PFSK-1 (cell line): Measurements from ENCODE around the gene DNAAF1.

Source experiments
- FOXP2 ChIP-seq: optimal IDR thresholded peaks from 2 replicates; pipeline ENCODE3; 2011; ENCODE audit warnings: borderline replicate concordance, control low read depth, inconsistent platforms; ENCODE audit not compliant: insufficient read depth; ENCODE audit errors: extremely low read length, extremely low read depth
- POLR2AphosphoS5 ChIP-seq: IDR thresholded peaks from 2 replicates; pipeline ENCODE4 v1.6.1; 2012; ENCODE audit warnings: low read depth, mild to moderate bottlenecking, control low read depth, low read length, moderate library complexity
- SIN3A ChIP-seq: IDR thresholded peaks from 2 replicates; pipeline ENCODE4 v1.6.1; 2012; ENCODE audit warnings: mild to moderate bottlenecking, low read length, moderate library complexity, borderline replicate concordance; ENCODE audit not compliant: insufficient read depth
- TAF1 ChIP-seq: IDR thresholded peaks from 2 replicates; pipeline ENCODE4 v1.6.1; 2012; ENCODE audit warnings: low read length, control low read depth, borderline replicate concordance; ENCODE audit not compliant: insufficient read depth
- TF ChIP-seq, protein P1 (sequence below), 2 experiments: IDR thresholded peaks; 2 replicates each; pipeline versions ENCODE4 v1.6.1 to v1.8.0; 2011 to 2012; ENCODE audit warnings: low read depth in 2 of 2, low read length in 2 of 2, control low read depth in 1 of 2, inconsistent platforms in 1 of 2, mild to moderate bottlenecking in 1 of 2, moderate library complexity in 1 of 2; ENCODE audit not compliant: insufficient read depth in 1 of 2

Gene DNAAF1

DNA sequence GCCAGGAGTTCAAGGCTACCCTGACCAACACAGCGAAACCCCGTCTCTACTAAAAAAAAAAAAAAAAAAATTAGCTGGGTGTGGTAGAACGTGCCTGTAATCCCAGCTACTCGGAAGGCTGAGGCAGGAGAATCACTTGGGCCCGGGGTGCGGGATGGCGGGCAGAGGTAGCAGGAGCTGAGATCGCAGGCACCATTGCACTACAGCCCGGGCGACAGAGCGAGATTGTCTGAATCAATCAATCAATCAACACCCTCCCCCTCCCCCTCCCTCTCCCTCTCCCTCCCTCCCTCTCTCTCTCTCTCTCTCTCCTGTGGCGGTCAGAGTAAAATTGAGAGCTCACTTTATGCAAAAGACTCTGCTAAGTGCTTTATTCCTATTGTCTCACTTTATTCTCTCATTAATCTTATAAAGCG lies 1.3 kb upstream of the DNAAF1 start:
- TF ChIP-seq, protein P1, sequence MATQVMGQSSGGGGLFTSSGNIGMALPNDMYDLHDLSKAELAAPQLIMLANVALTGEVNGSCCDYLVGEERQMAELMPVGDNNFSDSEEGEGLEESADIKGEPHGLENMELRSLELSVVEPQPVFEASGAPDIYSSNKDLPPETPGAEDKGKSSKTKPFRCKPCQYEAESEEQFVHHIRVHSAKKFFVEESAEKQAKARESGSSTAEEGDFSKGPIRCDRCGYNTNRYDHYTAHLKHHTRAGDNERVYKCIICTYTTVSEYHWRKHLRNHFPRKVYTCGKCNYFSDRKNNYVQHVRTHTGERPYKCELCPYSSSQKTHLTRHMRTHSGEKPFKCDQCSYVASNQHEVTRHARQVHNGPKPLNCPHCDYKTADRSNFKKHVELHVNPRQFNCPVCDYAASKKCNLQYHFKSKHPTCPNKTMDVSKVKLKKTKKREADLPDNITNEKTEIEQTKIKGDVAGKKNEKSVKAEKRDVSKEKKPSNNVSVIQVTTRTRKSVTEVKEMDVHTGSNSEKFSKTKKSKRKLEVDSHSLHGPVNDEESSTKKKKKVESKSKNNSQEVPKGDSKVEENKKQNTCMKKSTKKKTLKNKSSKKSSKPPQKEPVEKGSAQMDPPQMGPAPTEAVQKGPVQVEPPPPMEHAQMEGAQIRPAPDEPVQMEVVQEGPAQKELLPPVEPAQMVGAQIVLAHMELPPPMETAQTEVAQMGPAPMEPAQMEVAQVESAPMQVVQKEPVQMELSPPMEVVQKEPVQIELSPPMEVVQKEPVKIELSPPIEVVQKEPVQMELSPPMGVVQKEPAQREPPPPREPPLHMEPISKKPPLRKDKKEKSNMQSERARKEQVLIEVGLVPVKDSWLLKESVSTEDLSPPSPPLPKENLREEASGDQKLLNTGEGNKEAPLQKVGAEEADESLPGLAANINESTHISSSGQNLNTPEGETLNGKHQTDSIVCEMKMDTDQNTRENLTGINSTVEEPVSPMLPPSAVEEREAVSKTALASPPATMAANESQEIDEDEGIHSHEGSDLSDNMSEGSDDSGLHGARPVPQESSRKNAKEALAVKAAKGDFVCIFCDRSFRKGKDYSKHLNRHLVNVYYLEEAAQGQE (IDR thresholded peaks at IDR 0.05; ENCODE audit: insufficient read depth in 1 of 2, low read depth in 2 of 2, low read length in 2 of 2), result no peak

DNA sequence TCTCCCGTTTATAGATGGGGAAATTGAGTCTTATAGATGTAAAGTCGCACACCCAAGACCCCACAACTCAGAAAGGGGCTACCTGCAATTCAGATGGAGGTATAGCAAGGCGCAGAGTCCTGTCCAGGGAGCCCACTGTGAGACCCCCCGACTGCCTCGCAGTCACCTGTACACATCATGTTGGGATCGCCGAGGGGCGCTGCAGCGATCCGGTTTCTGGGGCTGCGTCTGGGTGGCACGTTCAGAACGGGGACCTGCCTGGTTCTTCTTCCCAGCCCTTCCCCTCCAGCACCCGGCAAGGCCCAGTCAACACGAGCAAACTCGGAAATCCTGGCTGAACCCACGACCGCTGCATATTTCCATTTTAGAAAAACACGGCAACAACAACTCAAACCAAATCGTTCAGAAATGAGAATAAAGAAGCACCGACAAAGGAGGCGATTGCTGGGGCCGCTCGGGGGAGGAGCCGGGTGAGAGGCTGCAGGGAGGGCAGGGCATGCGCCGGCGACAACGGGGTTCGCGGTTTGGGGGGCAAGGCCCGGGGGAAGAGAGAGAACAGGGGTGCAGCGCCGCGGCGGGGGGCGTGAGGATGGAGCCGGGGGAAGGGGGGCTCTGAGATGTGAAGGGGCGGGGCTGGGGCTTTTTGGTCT lies 774 bp upstream of the DNAAF1 start:
- TF ChIP-seq, protein P1 (IDR thresholded peaks at IDR 0.05; ENCODE audit: insufficient read depth in 1 of 2, low read depth in 2 of 2, low read length in 2 of 2), result no peak
- TF ChIP-seq TAF1 (no peak), SIN3A (no peak), FOXP2 (no peak)

DNA sequence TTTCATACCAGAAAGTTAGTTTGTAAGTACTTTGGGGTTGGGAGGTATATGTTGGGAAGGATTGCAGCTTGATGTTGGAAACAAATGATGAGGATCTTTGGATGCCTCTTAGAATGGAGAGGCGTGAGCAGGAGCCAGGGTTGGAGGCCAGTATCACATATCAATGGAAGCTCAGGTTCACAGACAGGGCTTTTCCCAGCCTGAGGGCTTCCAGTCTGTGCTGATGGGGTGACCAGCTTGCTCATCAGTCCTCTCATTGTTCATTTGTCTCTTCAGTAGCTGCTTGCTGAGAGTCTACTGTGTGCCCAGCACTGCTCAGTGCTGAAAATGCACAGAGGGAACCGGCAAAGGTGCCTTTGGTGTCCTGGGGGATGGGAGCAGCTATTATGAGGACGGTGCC lies 5.8 kb downstream of the DNAAF1 start:
- TF ChIP-seq FOXP2 (no peak), SIN3A (no peak), TAF1 (no peak), POLR2AphosphoS5 (no peak)
- TF ChIP-seq, protein P1 (IDR thresholded peaks at IDR 0.05; ENCODE audit: insufficient read depth in 1 of 2, low read depth in 2 of 2, low read length in 2 of 2), result no peak

DNA sequence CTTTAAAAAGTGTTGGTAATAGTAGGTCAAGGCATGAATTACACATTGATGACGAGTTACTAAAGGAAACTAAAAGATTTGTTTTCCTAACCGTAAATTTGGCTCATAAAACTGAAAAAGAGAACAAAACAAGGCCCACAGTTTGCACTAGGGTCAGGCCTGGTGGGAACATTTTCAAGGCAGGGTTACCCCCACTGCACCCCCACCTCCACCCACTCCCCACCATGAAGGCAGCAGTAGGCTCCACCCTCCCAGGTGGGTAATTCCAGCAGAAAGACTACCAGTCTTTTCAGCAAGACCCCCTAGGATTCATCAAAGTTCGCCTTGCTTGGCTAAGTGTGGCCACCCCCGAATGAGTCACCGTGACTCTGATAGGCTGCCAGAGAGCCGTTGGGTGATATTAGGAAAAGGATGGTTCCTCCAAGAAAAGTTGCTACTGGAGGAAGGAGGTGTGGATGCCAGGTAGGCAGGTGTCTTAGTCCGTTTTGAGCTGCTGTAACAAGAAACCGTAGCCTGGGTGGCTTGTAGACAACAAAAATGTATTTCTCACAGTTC lies 8.6 kb downstream of the DNAAF1 start:
- no peak for TF ChIP-seq SIN3A
- no peak for TF ChIP-seq TAF1
- no peak for TF ChIP-seq POLR2AphosphoS5
- no peak for TF ChIP-seq FOXP2
- TF ChIP-seq, protein P1 (IDR thresholded peaks at IDR 0.05; ENCODE audit: insufficient read depth in 1 of 2, low read depth in 2 of 2, low read length in 2 of 2), result no peak

DNA sequence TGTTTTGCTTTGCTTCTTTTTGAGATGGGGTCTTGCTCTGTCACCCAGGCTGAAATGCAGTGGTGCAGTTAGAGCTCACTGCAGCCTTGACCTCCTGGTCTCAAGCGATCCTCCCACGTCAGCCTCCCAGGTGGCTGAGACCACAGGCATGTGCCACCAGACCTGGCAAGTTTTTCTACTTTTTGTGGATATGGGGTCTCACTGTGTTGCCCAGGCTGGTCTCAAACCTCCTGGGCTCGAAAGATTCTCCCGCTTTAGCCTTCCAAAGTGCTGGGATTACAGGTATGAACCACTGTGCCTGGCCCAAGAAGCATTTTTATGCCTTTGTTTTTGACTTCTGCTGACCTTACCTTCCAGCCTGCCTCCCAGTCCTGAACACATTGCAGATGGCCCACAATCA lies 10.1 kb downstream of the DNAAF1 start:
- TF ChIP-seq SIN3A (no peak), FOXP2 (no peak), TAF1 (no peak), POLR2AphosphoS5 (no peak)
- TF ChIP-seq, protein P1 (IDR thresholded peaks at IDR 0.05; ENCODE audit: insufficient read depth in 1 of 2, low read depth in 2 of 2, low read length in 2 of 2), result no peak
